ENCODE measurements around the gene CDK5RAP2.
"Not testable (repeated sequence)": the region's sequence is repeated elsewhere in the genome, so short reads cannot be mapped to it uniquely, and the experiment has no call there.

GRCh38 chr9:120497865-120498264 is 82.1 kb downstream of the CDK5RAP2 start:
- TF ChIP-seq, protein P1, sequence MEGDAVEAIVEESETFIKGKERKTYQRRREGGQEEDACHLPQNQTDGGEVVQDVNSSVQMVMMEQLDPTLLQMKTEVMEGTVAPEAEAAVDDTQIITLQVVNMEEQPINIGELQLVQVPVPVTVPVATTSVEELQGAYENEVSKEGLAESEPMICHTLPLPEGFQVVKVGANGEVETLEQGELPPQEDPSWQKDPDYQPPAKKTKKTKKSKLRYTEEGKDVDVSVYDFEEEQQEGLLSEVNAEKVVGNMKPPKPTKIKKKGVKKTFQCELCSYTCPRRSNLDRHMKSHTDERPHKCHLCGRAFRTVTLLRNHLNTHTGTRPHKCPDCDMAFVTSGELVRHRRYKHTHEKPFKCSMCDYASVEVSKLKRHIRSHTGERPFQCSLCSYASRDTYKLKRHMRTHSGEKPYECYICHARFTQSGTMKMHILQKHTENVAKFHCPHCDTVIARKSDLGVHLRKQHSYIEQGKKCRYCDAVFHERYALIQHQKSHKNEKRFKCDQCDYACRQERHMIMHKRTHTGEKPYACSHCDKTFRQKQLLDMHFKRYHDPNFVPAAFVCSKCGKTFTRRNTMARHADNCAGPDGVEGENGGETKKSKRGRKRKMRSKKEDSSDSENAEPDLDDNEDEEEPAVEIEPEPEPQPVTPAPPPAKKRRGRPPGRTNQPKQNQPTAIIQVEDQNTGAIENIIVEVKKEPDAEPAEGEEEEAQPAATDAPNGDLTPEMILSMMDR (IDR thresholded peaks at IDR 0.05), result not testable (repeated sequence)
- TF ChIP-seq POLR2A, EP300 (IDR thresholded peaks at IDR 0.05): not testable (repeated sequence)
